ENCODE results near the gene PLD4. TPM values are rescaled to one million over a fixed set of nuclear protein-coding genes. Genes with fewer than 3 reads are reported as not detected.
"Not testable (repeated sequence)": the region's sequence is repeated elsewhere in the genome, so short reads cannot be mapped to it uniquely, and the experiment has no call there.

Gene PLD4
- polyA plus RNA-seq, 4 donors, result 3.1 to 8.8 (median 4.3) TPM

GRCh38 chr14:104951863-104952657, 27.4 kb downstream of the PLD4 start:
- DNase-seq (ENCODE audit: low read depth in 4 of 4, low spot score in 2 of 4), result not testable (repeated sequence)

DNA sequence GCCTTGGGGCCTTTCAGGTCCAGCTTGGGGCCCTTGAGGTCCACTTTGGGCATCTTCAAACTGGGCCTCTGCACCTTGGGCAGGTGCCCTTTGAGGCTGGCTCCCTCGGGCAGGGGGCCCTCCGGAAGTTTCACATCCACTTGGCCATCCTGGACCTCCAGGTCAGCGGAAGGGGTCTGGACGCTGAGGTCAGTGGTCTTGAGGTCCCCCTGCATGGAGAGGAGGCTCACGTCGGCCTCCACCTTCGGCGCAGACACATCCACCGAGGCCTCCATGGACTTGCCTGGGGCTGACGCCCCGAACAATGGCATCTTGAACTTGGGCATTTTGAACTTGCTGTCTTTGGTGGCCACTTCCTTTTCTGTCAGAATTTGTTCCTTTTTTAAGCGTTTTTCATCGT, 28.4 kb downstream of the PLD4 start:
- DNase-seq (ENCODE audit: low read depth in 4 of 4, low spot score in 2 of 4), result no peak

DNA sequence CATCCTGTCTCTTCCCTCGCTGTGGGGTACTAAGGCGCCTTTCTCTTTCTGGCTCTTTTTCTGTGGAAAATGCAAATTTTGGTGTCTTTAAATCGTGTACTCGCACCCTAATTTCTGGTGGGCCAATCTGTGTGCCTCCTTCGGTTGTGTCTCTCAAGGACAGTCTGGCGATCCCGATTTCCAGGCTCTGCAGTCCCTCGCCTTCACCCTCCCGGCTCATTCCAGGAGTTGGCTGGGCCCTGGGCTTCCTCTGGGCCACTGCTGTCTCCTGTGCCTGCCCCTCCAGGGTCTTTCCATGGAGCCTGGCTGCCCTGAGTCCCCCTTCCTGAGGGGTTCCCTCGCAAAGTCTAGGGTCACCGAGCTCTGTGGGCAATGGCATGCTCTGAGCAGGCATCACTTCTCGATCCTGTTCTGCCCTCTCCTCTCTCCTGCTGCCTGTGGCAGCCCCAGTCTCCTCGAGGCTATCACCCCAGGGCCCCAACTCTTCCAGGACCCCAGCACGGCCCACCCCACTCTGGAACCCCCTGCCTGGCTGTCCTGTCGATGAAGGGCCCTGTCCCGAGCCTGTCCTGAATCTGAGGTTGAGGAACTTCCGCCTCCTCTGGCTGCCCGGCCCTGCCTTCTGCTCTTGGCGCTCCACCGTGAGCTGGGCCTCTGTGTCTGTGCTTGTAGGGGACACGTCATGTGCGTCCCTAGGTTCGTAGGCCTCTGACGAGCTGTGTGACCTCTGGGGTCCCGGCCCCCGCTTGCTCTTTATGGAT, 29.4 kb downstream of the PLD4 start:
- no peak for DNase-seq (ENCODE audit: low read depth in 4 of 4, low spot score in 2 of 4)

GRCh38 chr14:104954746-104955395, 30.2 kb downstream of the PLD4 start:
- no peak for DNase-seq (ENCODE audit: low read depth in 4 of 4, low spot score in 2 of 4)

GRCh38 chr14:104955396-104955770, 30.7 kb downstream of the PLD4 start:
- DNase-seq (ENCODE audit: low read depth in 4 of 4, low spot score in 2 of 4), result no peak

- DNase-seq (ENCODE audit: low read depth in 4 of 4, low spot score in 2 of 4), result no peak
Measured at GRCh38 chr14:104956290-104956890, 31.7 kb downstream of the PLD4 start.

GRCh38 chr14:104957146-104958113, 32.8 kb downstream of the PLD4 start:
- DNase-seq (ENCODE audit: low read depth in 4 of 4, low spot score in 2 of 4), result no peak

DNA sequence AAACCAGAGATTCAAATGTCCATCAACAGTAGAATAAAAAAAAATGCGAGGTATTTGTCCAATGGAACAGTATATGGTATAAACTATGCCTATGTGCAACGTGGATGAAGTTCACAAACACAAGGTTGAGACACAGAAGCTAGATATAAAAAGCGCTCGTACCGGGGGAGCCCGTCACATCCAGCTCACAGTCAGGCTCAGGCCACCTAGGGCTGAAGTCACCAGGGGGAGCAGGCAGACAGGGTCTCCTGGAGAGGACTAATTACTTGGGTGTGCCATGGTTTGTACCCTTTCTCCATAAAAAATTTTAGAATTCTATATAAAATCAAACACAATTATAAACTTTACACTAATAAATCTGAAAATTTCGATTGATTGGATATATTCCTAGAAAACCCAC, 39.9 kb downstream of the PLD4 start:
- no peak for DNase-seq (ENCODE audit: low read depth in 4 of 4, low spot score in 2 of 4)

DNA sequence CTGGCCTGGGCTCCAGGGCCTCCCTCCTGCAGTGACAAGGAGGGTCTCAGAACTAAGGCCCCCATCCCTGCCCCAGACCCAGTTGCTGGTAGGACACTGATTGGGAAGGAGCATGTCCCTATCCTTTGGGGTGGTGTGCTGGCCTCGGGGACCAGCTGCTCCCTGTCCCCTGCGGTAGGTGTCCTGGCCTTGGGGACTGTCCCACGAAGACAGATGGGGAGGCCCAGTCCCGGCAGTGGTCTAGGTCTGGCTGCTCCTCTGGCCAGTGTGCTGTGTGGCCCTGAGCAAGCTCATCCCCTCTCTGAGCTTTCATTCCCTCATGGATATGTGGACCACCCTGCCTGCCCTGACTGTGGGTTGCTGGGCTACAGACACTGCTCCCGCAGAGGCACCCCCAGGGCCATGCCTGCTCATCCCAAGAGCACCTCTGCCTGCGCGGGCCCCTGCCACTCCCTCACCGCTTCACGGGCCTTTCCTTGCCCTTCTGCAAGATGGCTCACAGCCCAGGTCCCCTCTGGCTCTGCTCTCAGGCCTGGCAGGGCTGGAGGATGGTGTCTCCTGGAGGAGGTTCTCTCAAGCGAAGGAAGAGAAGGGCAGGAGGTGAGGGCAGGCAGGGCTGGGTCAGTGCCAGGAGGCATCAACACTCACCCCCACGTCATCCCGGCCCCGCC, 41.0 kb downstream of the PLD4 start:
- no peak for DNase-seq (ENCODE audit: low read depth in 4 of 4, low spot score in 2 of 4)

GRCh38 chr14:104966261-104966865, 41.7 kb downstream of the PLD4 start:
- no peak for DNase-seq (ENCODE audit: low read depth in 4 of 4, low spot score in 2 of 4)

GRCh38 chr14:104966981-104967385, 42.3 kb downstream of the PLD4 start:
- no peak for DNase-seq (ENCODE audit: low read depth in 4 of 4, low spot score in 2 of 4)

DNA sequence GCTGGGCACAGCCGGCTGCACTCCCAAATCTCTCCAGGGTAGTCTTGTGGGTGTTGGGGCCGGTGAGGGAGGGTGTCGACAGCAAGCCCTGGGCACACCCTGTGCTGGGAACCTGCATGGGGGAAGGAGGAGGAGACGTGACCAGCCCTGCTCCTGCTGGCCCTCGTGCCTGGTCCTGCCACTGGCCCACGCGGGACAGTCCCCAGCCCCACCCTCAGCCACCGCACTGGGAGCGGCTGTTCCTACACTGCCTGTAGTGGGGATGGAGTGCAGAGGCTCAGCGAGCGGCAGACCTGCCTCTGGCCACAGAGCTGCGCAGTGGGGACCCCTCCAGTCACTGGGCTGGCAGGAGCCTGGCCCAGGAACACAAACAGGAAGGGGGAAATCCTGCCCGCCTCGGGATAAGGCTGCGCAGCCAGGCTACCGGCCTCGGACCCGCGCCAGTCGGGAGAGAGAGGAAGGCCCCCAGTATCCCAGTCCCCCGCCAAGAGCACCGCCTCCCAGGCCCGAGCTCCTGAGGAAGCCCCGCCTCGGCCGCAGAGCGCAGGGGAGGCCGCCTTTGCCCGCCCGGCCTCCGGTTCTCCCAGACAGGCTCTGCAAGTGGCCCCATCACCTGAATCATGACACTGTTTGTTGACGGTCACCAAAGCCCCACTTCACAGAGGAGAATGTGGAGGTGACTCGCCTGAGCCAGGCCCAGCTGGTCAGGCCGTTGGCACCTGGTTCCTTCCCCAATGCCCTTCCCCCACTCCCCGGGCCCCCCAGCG, 42.9 kb downstream of the PLD4 start:
- no peak for DNase-seq (ENCODE audit: low read depth in 4 of 4, low spot score in 2 of 4)

- no peak for DNase-seq (ENCODE audit: low read depth in 4 of 4, low spot score in 2 of 4)
Measured at GRCh38 chr14:104968153-104968527, 43.5 kb downstream of the PLD4 start.

GRCh38 chr14:104968541-104969401, 44.1 kb downstream of the PLD4 start:
- no peak for DNase-seq (ENCODE audit: low read depth in 4 of 4, low spot score in 2 of 4)

- DNase-seq (ENCODE audit: low read depth in 4 of 4, low spot score in 2 of 4), result no peak
Measured at GRCh38 chr14:104969741-104970230, 45.1 kb downstream of the PLD4 start.

- no peak for DNase-seq (ENCODE audit: low read depth in 4 of 4, low spot score in 2 of 4)
Measured at GRCh38 chr14:104970231-104971068, 45.8 kb downstream of the PLD4 start.

Data from left renal cortex interstitium (tissue), 4 donors.